GM19324 (cell line): ENCODE results near the gene P4HA2.

ENCODE experiments used
- ATAC-seq: cut with Tn5 transposase; IDR thresholded peaks from one replicate; pipeline ENCODE4 v1.9.1; 2021; ENCODE audit warnings: mild to moderate bottlenecking, moderate library complexity; ENCODE audit not compliant: unreplicated experiment, low FRiP score

Gene P4HA2

DNA sequence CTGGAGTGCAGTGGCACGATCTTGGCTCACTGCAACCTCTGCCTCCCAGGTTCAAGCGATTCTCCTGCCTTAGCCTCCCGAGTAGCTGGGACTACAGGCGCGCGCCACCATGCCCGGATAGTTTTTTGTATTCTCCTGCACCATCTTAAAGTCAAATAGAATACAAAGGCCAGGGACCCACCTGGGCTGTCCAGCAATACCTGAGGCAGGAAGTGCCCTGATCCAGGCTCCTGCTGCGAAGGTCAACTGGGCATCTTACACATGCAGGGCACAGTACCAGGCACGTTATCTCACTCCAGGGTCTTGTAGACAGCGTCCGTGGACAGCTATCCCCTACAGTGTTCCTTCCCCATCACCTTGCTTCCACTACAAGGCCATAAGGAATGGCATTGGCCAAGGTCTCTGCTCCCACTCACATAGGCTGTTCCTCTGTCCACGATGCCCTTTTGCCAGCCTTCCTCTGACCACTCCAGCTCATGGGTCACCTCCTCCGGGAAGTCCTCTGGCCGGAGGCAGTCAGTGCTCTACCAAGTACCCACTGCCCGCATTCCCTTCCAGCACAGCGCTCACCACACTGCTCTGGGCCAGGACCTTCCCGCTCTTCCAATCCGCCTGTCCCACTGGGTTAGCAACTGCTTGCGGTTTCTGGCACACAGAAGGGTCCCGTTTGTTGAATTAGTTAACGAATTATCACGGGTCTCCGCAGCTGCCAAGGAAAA, 978 bp downstream of the P4HA2 start:
- no peak for ATAC-seq

- no peak for ATAC-seq
Measured at GRCh38 chr5:132225165-132226032, 2.3 kb downstream of the P4HA2 start.

GRCh38 chr5:132224716-132225115, 2.9 kb downstream of the P4HA2 start:
- no peak for ATAC-seq

- ATAC-seq = no peak
Measured at GRCh38 chr5:132223861-132224260, 3.8 kb downstream of the P4HA2 start.

GRCh38 chr5:132222649-132223038, 5.0 kb downstream of the P4HA2 start:
- no peak for ATAC-seq

- no peak for ATAC-seq
Measured at GRCh38 chr5:132221781-132222648, 5.6 kb downstream of the P4HA2 start.

DNA sequence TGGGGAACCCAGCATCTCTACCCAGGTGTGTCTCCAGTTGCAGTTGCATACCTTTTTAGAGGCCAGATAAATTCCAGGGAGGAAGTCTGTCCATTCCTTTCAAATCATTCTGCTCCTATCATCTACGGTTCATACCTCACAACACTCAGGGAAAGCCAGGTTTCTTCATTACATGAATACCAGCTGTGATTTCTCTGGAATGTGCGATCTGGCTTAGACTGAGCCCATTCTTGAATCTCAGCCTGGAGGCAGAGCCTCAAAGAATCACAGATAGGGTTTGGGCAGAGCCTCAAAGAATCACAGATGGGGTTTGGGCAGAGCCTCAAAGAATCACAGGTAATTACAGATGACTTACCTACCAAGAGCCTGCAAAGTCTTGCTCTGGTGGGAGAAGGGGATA, 7.2 kb downstream of the P4HA2 start:
- no peak for ATAC-seq

GRCh38 chr5:132219981-132220380, 7.7 kb downstream of the P4HA2 start:
- ATAC-seq = no peak

DNA sequence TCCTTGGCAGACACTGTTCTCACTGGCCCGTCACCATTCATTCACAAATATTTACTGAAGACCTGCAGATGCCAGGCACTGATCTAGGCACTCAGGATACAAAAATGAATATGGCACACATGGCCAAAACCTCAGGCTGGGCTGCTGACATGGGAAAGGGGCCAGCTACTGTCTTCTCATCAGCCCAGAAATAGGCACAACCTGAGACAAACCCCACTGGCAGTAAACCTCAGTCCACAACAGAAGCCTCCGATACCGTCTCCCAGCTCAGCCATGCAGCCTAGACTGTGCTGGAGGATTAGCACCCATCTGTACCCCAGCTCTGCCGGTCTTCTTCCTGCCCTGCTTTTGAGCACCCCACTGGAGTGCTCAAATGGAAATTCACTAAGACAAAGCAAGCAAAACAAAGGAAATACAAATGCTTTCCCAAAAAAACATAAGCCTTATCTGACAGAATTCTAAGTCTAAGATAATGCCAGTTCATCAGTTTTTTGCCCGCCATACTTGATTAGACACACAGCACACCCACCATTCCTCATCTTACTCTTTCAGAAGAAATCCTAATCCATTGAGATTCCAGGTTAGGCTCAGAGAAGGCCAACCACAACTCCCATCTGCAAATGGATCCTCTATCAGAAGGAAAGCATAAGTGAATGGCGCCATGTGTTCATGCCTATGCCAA, 8.2 kb downstream of the P4HA2 start:
- ATAC-seq = no peak

GRCh38 chr5:132218321-132218720, 9.3 kb downstream of the P4HA2 start:
- no peak for ATAC-seq

GRCh38 chr5:132215329-132215728, 12.3 kb downstream of the P4HA2 start:
- ATAC-seq = no peak

GRCh38 chr5:132214491-132214890, 13.2 kb downstream of the P4HA2 start:
- ATAC-seq = no peak

DNA sequence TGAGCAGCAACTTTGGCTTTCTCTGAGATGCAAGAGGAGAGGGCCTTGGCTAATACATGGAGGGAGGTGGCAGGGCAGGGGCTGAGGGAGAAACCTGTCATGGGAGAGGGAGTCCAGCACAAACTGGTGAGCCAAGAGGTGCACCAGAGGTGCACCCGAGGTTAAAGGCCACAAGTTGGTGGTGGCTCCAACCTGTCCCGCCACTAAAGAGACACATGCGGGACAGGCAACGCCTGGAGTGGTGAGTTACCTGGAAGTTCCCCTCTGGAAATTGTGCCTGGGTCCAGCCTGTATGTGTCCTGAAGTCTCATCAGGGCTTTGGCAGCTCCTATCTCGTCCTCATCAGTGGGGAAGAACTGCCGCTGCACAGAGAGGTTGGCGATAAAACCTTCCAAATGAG, 14.0 kb downstream of the P4HA2 start:
- no peak for ATAC-seq

- no peak for ATAC-seq
Measured at GRCh38 chr5:132211787-132212186, 15.9 kb downstream of the P4HA2 start.

- no peak for ATAC-seq
Measured at GRCh38 chr5:132210944-132211343, 16.7 kb downstream of the P4HA2 start.

DNA sequence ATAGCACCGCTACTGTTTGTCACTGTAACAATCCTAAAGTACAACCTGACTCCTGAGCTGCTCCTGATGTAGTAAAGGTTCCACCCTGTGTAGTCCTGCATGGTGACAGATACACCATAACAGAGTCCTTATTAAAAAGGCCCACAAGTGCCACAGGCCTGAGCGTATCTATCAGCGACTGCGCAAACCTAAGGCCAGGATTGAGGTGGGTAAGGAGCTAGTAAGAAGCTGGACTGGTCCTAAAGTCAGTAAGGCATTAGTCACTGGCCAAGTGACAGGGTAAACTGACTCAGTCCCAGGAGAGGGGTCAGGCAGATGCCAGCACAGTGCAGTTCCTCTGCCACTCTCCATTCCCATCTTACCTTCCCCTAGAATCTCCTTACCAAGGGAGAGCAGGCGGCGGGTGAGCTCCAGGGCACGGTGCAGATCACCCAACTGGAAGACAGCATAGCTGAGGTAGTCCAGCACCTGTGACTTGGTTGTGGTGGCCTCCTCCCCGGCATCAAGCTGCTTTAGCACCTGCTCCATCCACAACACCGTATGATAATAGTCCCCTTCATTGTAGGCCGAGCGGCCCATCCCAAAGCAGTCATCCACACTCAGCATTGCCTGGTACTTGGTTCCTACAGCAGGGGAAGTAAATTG, 17.6 kb downstream of the P4HA2 start:
- ATAC-seq = no peak

- ATAC-seq = no peak
Measured at GRCh38 chr5:132209131-132209530, 18.5 kb downstream of the P4HA2 start.

DNA sequence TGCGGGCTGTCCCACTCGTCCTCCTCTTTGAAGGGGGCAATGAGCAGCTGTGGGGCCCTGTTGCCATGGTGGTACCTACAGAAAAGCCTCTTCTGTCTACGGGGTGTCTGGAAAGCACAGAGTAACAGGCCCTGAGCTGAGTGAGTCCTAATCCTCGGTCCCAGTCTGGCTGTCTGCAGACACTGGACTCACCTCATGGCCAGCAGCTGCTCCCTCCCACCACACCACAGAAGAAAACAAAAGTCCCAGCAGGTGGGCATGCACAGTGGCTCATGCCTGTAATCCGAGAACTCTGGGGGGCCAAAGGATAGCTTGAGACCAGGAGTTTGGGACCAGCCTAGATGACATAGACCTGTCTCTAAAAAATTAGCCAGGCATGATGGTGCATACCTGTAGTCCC, 19.9 kb downstream of the P4HA2 start:
- ATAC-seq = no peak

DNA sequence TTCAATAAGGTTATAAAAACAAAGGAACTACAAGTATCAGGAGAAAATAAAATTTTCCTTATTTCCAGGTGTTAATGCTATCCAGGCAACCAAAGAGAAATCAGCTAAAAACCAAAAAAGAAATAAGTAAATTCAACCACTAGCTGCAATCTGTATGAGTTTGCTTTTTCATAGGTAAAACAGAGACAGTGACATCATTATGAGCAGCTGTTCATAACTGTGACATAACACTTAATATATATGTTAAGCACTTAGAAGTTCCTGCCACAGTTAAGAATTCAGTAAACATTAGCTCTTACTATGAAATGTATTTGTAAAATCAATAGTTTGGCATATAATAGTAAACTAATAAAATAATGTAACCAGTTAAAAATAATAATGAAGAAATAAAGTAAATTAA, 20.9 kb downstream of the P4HA2 start:
- ATAC-seq = no peak
